IPS-15b (cell line): ENCODE data around the gene POLR3K.
"Not testable (repeated sequence)": the region's sequence is repeated elsewhere in the genome, so short reads cannot be mapped to it uniquely, and the experiment has no call there.

Experiments
- H3K27me3 ChIP-seq: one replicate; pipeline ENCODE4 v1.6.1; 2013; ENCODE audit warnings: low read length; ENCODE audit not compliant: control insufficient read depth, insufficient read depth
- H3K36me3 ChIP-seq: one replicate; pipeline ENCODE4 v1.6.1; 2013; ENCODE audit warnings: low read length; ENCODE audit not compliant: control insufficient read depth, insufficient read depth
- H3K4me1 ChIP-seq: one replicate; pipeline ENCODE4 v1.6.1; 2013; ENCODE audit warnings: mild to moderate bottlenecking, low read length; ENCODE audit not compliant: control insufficient read depth, insufficient read depth
- H3K4me3 ChIP-seq: one replicate; pipeline ENCODE4 v1.5.1; 2013; ENCODE audit warnings: low read depth, low read length
- H3K9ac ChIP-seq: one replicate; pipeline ENCODE4 v1.6.1; 2013; ENCODE audit warnings: low read depth, mild to moderate bottlenecking, low read length
- H3K9me3 ChIP-seq: one replicate; pipeline ENCODE4 v1.6.1; 2013; ENCODE audit warnings: mild to moderate bottlenecking, low read length; ENCODE audit not compliant: control insufficient read depth, insufficient read depth

Gene POLR3K

DNA sequence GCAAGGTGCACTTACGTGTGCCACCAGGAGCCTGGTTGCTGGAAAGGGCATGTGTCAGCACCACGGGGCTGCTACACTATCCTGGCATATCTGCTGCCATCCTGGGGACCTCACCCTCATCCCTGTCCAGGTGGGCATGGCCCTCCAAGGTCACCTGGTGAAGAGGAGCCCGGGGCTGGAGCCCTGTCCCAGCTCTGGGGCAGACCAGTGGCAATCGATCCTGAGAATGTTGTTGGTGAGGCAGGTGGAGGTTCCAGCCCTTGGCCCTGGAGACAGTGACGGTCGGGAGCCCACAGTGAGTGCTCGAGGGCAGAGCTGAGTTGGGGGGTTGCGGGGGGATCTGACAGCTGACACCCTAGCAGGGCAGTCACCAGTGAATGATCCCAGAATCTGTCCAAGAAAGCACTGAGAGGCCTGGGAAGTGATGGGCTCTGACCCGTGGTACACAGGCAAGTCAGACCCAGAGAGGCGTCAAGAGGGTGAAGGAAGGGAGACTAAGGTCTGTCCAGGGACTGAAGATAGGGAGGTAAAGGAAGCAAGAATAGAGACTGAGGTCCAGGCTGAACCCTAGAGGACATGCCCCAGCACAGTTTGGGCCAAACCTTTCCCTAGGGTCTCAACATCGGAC, 17.6 kb downstream of the POLR3K start:
- H3K9me3 ChIP-seq, result no peaks in the 10 kb centered on the region
- H3K27me3 ChIP-seq, result no peaks in the 10 kb centered on the region
- H3K4me1 ChIP-seq, result no peaks in the 10 kb centered on the region
- H3K36me3 ChIP-seq, result peaks cover 5% of the 10 kb centered on the region
- H3K4me3 ChIP-seq, result no peak overlapping the region
- no peak overlapping the region for H3K9ac ChIP-seq

DNA sequence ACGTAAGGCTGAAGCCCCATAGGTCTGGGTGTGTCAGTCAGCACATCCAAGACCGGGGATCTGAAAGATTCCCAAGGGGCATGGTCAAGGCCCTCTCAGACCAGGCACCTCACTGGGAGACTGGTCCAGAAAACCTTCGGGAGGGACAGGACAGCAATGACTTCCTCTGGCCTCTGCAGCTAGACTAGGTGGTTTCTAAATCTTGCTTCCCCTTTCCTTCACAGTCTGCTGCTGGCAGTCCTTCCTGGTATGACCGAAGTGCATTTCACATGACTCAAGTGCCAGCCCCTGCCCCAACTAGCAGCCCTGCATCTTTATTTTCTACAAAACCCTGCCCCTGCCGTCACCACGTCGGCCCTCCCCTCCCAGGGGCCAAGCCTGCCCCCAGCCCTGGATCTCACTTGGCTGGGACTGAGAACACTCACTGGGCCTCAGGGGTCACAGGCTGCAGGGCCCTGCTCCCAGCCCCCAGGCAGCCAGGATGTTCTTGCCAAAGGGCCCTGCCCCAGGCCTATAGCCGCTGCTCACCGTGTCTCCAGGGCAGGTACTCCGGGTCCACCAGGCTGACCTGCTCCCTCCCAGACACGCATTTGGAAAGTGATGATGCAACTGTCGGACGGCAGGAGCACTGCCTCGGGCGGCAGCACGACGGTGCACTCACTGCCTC, 18.3 kb downstream of the POLR3K start:
- Histone ChIP-seq H3K27me3 (no peaks in the 10 kb centered on the region), H3K4me3 (no peak overlapping the region), H3K4me1 (no peaks in the 10 kb centered on the region), H3K9ac (no peak overlapping the region), H3K36me3 (peaks cover 5% of the 10 kb centered on the region), H3K9me3 (no peaks in the 10 kb centered on the region)

- no peaks in the 10 kb centered on the region for H3K9me3 ChIP-seq
- peaks cover 5% of the 10 kb centered on the region for H3K36me3 ChIP-seq
- no peaks in the 10 kb centered on the region for H3K27me3 ChIP-seq
- no peak overlapping the region for H3K9ac ChIP-seq
- H3K4me3 ChIP-seq, result no peak overlapping the region
- no peaks in the 10 kb centered on the region for H3K4me1 ChIP-seq
These were observed 18.8 kb downstream of the POLR3K start for GRCh38 chr16:34648-34987.

DNA sequence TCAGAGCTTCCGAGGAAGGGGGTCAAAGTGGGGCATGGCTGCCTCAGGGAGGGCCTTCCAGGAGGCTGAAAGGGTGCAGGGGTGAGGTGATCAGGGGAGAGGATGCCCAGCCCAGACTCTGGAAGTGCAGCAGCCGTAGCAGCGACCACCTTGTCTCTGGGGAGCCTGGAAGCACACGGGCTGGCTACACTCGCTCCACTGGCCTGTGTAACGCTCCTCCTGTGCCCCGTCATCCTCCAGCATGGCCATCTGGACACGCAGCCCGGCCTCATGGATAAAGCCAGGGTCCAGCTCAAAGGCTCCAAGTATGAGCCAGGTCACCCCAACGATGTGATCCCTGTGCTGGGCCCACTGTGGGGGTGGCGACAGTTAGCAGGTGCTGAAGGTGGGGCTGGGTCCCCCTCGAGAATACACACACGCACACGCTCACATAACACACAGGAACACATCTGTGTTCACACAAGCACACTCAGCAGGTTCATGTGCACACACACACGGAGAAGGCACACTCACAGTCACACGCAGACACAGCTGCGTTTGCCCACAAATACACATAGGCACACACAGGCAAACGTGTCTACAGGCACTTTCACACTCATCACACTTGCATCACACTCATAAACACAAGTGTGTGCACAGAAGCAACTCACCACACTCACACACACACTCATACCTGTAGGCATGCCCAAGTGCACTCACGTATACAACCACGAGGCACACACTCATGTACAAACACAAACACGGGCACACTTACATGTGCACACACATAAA, 19.3 kb downstream of the POLR3K start:
- H3K9me3 ChIP-seq, result no peaks in the 10 kb centered on the region
- no peak overlapping the region for H3K9ac ChIP-seq
- no peak overlapping the region for H3K4me3 ChIP-seq
- peaks cover 5% of the 10 kb centered on the region for H3K36me3 ChIP-seq
- no peaks in the 10 kb centered on the region for H3K27me3 ChIP-seq
- H3K4me1 ChIP-seq, result no peaks in the 10 kb centered on the region

GRCh38 chr16:33154-33876, 20.1 kb downstream of the POLR3K start:
- not testable (repeated sequence) for H3K27me3 ChIP-seq, H3K36me3 ChIP-seq, H3K4me3 ChIP-seq, H3K9ac ChIP-seq, H3K9me3 ChIP-seq, H3K4me1 ChIP-seq

DNA sequence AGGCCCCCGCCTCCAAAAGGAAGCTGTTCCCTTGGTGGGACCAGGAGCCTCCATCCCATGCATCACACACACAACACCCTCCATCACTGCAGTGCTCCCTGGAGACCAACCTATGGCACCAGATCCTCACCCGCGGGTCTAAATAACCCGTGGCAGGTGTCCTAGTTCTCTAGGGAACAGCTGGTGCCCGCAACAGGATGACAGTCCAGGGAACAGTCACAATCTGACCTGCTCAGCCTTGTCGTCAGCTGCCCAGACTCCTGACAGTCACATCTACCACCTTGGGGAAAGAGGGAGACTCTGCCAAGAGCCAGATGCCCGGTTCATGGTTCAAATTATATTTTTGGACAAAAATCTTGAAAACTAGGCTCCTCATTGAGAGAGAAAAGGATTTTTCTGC, 22.8 kb downstream of the POLR3K start:
- H3K36me3 ChIP-seq, H3K4me1 ChIP-seq, H3K4me3 ChIP-seq, H3K9ac ChIP-seq, H3K27me3 ChIP-seq, H3K9me3 ChIP-seq: not testable (repeated sequence)

- not testable (repeated sequence) for H3K36me3 ChIP-seq, H3K27me3 ChIP-seq, H3K9ac ChIP-seq, H3K4me3 ChIP-seq, H3K9me3 ChIP-seq, H3K4me1 ChIP-seq
These were observed 27.5 kb downstream of the POLR3K start for GRCh38 chr16:25926-26348.

- not testable (repeated sequence) for H3K4me1 ChIP-seq, H3K27me3 ChIP-seq, H3K4me3 ChIP-seq, H3K9me3 ChIP-seq, H3K36me3 ChIP-seq, H3K9ac ChIP-seq
These were observed 29.3 kb downstream of the POLR3K start for GRCh38 chr16:24151-24550.

DNA sequence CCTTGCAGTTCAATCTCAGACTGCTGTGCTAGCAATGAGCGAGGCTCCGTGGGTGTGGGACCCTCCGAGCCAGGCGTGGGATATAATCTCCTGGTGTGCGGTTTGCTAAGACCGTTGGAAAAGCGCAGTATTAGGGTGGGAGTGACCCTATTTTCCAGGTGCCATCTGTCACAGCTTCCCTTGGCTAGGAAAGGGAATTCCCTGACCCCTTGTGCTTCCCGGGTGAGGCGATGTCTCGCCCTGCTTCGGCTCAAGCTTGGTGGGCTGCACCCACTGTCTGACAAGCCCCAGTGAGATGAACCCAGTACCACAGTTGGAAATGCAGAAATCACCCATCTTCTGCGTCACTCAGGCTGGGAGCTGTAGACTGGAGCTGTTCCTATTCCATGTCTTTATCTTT, 32.5 kb downstream of the POLR3K start:
- H3K9me3 ChIP-seq, H3K9ac ChIP-seq, H3K4me1 ChIP-seq, H3K4me3 ChIP-seq, H3K27me3 ChIP-seq, H3K36me3 ChIP-seq: not testable (repeated sequence)

DNA sequence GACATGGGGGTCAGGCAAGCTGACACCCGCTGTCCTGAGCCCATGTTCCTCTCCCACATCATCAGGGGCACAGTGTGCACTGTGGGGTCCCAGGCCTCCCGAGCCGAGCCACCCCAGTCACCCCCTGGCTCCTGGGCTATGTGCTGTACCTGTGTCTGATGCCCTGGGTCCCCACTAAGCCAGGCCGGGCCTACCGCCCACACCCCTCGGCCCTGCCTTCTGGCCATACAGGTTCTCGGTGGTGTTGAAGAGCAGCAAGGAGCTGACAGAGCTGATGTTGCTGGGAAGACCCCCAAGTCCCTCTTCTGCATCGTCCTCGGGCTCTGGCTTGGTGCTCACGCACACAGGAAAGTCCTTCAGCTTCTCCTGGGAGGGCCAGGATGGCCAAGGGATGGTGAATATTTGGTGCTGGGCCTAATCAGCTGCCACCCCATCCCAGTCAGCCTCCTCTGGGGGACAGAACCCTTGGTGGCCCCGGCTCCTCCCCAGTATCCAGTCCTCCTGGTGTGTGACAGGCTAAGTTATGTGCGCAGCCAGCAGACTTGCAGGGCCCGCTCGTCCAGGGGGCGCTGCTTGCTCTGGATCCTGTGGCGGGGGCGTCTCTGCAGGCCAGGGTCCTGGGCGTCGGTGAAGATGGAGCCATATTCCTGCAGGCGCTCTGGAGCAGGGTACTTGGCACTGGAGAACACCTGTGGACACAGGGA, 36.2 kb downstream of the POLR3K start:
- H3K4me1 ChIP-seq, H3K9me3 ChIP-seq, H3K9ac ChIP-seq, H3K27me3 ChIP-seq, H3K4me3 ChIP-seq, H3K36me3 ChIP-seq: not testable (repeated sequence)

DNA sequence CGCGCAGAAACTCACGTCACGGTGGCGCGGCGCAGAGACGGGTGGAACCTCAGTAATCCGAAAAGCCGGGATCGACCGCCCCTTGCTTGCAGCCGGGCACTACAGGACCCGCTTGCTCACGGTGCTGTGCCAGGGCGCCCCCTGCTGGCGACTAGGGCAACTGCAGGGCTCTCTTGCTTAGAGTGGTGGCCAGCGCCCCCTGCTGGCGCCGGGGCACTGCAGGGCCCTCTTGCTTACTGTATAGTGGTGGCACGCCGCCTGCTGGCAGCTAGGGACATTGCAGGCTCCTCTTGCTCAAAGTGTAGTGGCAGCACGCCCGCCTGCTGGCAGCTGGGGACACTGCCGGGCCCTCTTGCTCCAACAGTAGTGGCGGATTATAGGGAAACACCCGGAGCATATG, 42.6 kb downstream of the POLR3K start:
- not testable (repeated sequence) for H3K9me3 ChIP-seq, H3K9ac ChIP-seq, H3K4me3 ChIP-seq, H3K4me1 ChIP-seq, H3K27me3 ChIP-seq, H3K36me3 ChIP-seq
